ENCODE measurements around the gene SERTM1. TPM values are rescaled to one million over a fixed set of nuclear protein-coding genes. Genes with fewer than 3 reads are reported as not detected.

The SERTM1 gene
- total RNA-seq (1.6 TPM), polyA plus RNA-seq (ENCODE audit: insufficient read depth in 1 of 8, insufficient read length in 8 of 8, low replicate concordance in 1 of 8) (1 to 10 TPM in 2 of 8 donors, under 1 TPM in 6; 0.05 to 1.2 (median 0.52) TPM)
- long read RNA-seq, donor 1 = 0 reads
- long read RNA-seq, donor 2 = 0 reads
- long read RNA-seq, donor 3 = 0 reads
- long read RNA-seq, donor 4 = 0 reads
- long read RNA-seq, donor 5, partial matches to known transcripts = 0 of 1 reads
- long read RNA-seq, donor 5, other reads (novel, unspliced or antisense) = 0 of 1 reads
- long read RNA-seq, donor 6 = 0 reads
- long read RNA-seq, donor 7 = 0 reads
- long read RNA-seq, donor 8 = 0 reads
- long read RNA-seq, donor 9 = 0 reads
- long read RNA-seq, donor 10 = 0 reads
- long read RNA-seq, donor 11 = 0 reads

GRCh38 chr13:36673838-36674326, at the start of gene SERTM1:
TSS of gene SERTM1 (plus strand) at chr13:36674020. CDS start at chr13:36695079, 21,059 bp downstream.
- peak within 1 kb of the TSS; percentile 34 for H3K4me3 ChIP-seq (ENCODE audit: low read length)
- no peaks in the 10 kb centered on the region for H3K9me3 ChIP-seq (replicated peaks; ENCODE audit: control insufficient read depth, low read depth, low read length)
- DNase-seq = peak; percentile 50
- H3K27ac ChIP-seq (ENCODE audit: low read length) = no peak within 1 kb of the TSS
- H3K4me1 ChIP-seq (ENCODE audit: control insufficient read depth, insufficient read depth, low read length) = peaks cover 11% of the 10 kb centered on the region
- no peaks in the 10 kb centered on the region for H3K36me3 ChIP-seq (ENCODE audit: control insufficient read depth, insufficient read depth, low read length)
- WGBS (ENCODE audit: insufficient coverage) = under 1% methylated on average over 56 of the region's 56 CpGs
- peaks cover 38% of the 10 kb centered on the region for H3K27me3 ChIP-seq (ENCODE audit: control insufficient read depth, insufficient read depth, low read length)

- Histone ChIP-seq H3K9me3 (replicated peaks; ENCODE audit: control insufficient read depth, low read depth, low read length) (no peaks in the 10 kb centered on the region), H3K27me3 (ENCODE audit: control insufficient read depth, insufficient read depth, low read length) (no peaks in the 10 kb centered on the region), H3K27ac (ENCODE audit: low read length) (no peak overlapping the region), H3K4me1 (ENCODE audit: control insufficient read depth, insufficient read depth, low read length) (peaks cover 7% of the 10 kb centered on the region), H3K36me3 (ENCODE audit: control insufficient read depth, insufficient read depth, low read length) (no peaks in the 10 kb centered on the region), H3K4me3 (ENCODE audit: low read length) (no peak overlapping the region)
- whole genome bisulfite sequencing (ENCODE audit: insufficient coverage) = no CpG with 5 or more reads among the region's 5 CpGs
- peak; percentile 28 for DNase-seq
Measured at GRCh38 chr13:36628377-36629056, 45.3 kb upstream of the SERTM1 start.

DNA sequence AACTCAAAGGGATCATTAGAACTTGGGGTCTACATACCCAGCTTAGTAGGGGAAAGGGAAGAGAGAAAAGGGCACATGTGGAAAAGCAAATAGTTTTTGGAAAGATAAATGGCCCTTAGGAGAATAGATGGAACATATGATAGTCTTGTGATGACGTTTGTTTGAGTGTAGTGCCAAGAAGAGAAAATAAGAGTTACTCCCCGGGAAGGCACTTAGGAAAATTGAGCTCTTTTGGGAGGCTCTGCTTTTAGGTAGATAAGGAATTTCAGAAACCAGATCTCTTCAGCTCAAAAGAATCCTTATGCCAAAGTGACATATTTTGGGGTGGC, 44.8 kb upstream of the SERTM1 start:
- H3K36me3 ChIP-seq (ENCODE audit: control insufficient read depth, insufficient read depth, low read length) = no peaks in the 10 kb centered on the region
- H3K27ac ChIP-seq (ENCODE audit: low read length) = no peak overlapping the region
- H3K9me3 ChIP-seq (replicated peaks; ENCODE audit: control insufficient read depth, low read depth, low read length) = no peaks in the 10 kb centered on the region
- H3K4me3 ChIP-seq (ENCODE audit: low read length) = no peak overlapping the region
- no peaks in the 10 kb centered on the region for H3K27me3 ChIP-seq (ENCODE audit: control insufficient read depth, insufficient read depth, low read length)
- DNase-seq = peak; percentile 80
- peaks cover 7% of the 10 kb centered on the region for H3K4me1 ChIP-seq (ENCODE audit: control insufficient read depth, insufficient read depth, low read length)
- WGBS (ENCODE audit: insufficient coverage) = 20% methylated on average over 1 of the region's 2 CpGs

GRCh38 chr13:36630181-36630803, 43.5 kb upstream of the SERTM1 start:
- no peaks in the 10 kb centered on the region for H3K36me3 ChIP-seq (ENCODE audit: control insufficient read depth, insufficient read depth, low read length)
- no peaks in the 10 kb centered on the region for H3K9me3 ChIP-seq (replicated peaks; ENCODE audit: control insufficient read depth, low read depth, low read length)
- H3K4me1 ChIP-seq (ENCODE audit: control insufficient read depth, insufficient read depth, low read length) = peaks cover 7% of the 10 kb centered on the region
- H3K27ac ChIP-seq (ENCODE audit: low read length) = peak overlapping the region; percentile 42
- H3K4me3 ChIP-seq (ENCODE audit: low read length) = no peak overlapping the region
- peak; percentile 71 for DNase-seq
- 100% methylated on average over 1 of the region's 2 CpGs for WGBS (ENCODE audit: insufficient coverage)
- H3K27me3 ChIP-seq (ENCODE audit: control insufficient read depth, insufficient read depth, low read length) = no peaks in the 10 kb centered on the region

DNA sequence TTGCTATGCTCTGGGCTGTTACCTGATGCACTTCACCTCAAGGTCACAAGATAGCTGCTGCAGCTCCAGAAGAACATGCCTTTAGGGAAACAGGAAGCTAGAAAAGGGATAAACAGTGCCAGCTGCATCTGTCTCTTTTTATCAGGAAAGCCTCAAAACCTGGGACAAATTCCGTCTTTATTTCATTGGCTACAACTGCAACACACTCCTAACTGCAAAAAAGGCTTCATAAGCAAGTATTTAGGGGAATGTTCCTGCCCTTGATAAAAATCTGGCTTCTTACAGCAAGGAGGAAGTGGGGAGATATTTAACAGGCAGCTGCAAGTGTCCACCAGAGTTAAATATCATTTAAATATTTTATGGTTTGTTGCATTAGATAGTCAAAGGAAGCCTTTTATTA, 34.2 kb upstream of the SERTM1 start:
- Histone ChIP-seq H3K27me3 (ENCODE audit: control insufficient read depth, insufficient read depth, low read length) (no peaks in the 10 kb centered on the region), H3K4me1 (ENCODE audit: control insufficient read depth, insufficient read depth, low read length) (no peaks in the 10 kb centered on the region), H3K36me3 (ENCODE audit: control insufficient read depth, insufficient read depth, low read length) (no peaks in the 10 kb centered on the region), H3K4me3 (ENCODE audit: low read length) (no peak overlapping the region), H3K27ac (ENCODE audit: low read length) (no peak overlapping the region), H3K9me3 (replicated peaks; ENCODE audit: control insufficient read depth, low read depth, low read length) (peaks cover 2% of the 10 kb centered on the region)
- no CpG with 5 or more reads among the region's 1 CpG for WGBS (ENCODE audit: insufficient coverage)
- DNase-seq = no peak

DNA sequence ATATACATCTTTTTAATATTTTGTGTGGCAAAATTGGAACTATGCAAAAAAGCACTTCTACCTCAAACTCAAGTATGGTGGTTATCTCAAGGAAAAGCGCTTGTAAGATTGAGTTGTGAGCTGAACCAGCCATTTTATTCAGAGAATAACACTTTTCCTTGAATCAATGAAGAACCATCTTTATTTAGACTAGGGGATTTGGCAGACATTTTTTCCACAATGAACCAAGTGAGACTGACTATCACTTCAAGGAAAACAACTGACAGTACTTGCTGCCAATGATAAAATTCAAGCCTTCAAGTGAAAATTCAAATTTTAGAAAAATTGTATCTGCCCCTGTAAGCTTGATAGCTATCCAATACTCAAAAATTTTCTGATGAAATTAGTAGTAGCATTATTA, 23.2 kb upstream of the SERTM1 start:
- no CpG with 5 or more reads among the region's 1 CpG for WGBS (ENCODE audit: insufficient coverage)
- Histone ChIP-seq H3K27ac (ENCODE audit: low read length) (no peak overlapping the region), H3K36me3 (ENCODE audit: control insufficient read depth, insufficient read depth, low read length) (no peaks in the 10 kb centered on the region), H3K4me3 (ENCODE audit: low read length) (no peak overlapping the region), H3K4me1 (ENCODE audit: control insufficient read depth, insufficient read depth, low read length) (no peaks in the 10 kb centered on the region), H3K9me3 (replicated peaks; ENCODE audit: control insufficient read depth, low read depth, low read length) (no peaks in the 10 kb centered on the region), H3K27me3 (ENCODE audit: control insufficient read depth, insufficient read depth, low read length) (no peaks in the 10 kb centered on the region)
- no peak for DNase-seq

DNA sequence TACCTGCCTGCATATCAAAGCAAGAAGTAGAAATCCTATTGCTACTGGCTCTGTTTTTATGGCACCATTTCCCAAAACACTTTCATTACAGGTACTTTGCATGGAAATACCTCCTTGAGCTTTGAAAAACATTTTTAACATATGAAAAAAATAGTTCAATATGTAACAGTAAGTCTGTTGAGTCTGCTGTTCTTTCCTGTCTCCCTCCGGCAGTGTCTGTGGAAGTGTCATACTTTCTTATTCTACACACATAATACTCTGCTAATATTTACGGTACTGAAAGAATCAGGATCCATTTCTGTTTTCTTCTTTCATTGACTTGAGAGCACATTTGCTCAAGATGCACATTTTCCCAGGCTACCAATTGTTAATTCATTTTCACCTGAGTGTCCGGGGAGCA, 8.2 kb upstream of the SERTM1 start:
- Histone ChIP-seq H3K4me1 (ENCODE audit: control insufficient read depth, insufficient read depth, low read length) (no peaks in the 10 kb centered on the region), H3K9me3 (replicated peaks; ENCODE audit: control insufficient read depth, low read depth, low read length) (no peaks in the 10 kb centered on the region), H3K4me3 (ENCODE audit: low read length) (no peak overlapping the region), H3K36me3 (ENCODE audit: control insufficient read depth, insufficient read depth, low read length) (no peaks in the 10 kb centered on the region), H3K27ac (ENCODE audit: low read length) (no peak overlapping the region), H3K27me3 (ENCODE audit: control insufficient read depth, insufficient read depth, low read length) (no peaks in the 10 kb centered on the region)
- no peak for DNase-seq
- WGBS (ENCODE audit: insufficient coverage) = 77% methylated on average over 3 of the region's 3 CpGs

DNA sequence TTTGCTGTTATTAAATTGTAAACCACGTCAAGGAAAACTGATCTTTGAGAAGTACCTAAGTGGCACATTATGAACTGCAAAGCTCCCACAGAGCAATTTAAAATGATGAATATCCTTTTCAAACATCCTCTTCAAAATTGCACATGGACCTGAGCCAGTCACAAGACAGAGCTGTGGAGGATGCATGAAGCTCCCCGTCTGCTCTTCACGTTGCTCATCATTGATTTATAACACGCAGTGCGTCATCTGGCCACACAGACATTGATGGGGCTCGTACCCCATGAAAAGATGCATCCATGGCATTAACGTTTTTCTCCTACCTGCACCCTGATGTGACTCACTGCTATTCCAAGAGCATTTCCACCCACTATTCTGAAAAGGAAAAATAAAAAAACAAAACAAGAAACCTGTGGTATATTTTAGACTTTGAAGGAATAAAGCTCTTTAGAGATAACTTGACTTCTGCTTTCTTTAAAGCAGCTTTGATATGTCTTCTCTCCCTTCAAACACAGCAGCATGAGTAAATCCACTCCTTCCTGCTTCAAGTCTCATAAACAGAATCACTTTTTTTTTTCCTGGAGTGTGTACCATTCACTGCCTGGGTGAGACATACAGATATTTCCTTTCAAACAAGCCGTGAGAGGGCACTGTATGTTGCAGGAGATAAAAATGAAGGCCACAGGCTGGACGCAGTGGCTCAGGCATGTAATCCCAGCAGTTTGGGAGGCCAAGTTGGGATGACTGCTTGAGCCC, 7.2 kb upstream of the SERTM1 start:
- H3K9me3 ChIP-seq (replicated peaks; ENCODE audit: control insufficient read depth, low read depth, low read length) = no peaks in the 10 kb centered on the region
- DNase-seq = no peak
- no peaks in the 10 kb centered on the region for H3K4me1 ChIP-seq (ENCODE audit: control insufficient read depth, insufficient read depth, low read length)
- H3K27ac ChIP-seq (ENCODE audit: low read length) = no peak overlapping the region
- no peak overlapping the region for H3K4me3 ChIP-seq (ENCODE audit: low read length)
- 65% methylated on average over 6 of the region's 9 CpGs for WGBS (ENCODE audit: insufficient coverage)
- H3K36me3 ChIP-seq (ENCODE audit: control insufficient read depth, insufficient read depth, low read length) = no peaks in the 10 kb centered on the region
- H3K27me3 ChIP-seq (ENCODE audit: control insufficient read depth, insufficient read depth, low read length) = no peaks in the 10 kb centered on the region

GRCh38 chr13:36668316-36668715, 5.5 kb upstream of the SERTM1 start:
- Histone ChIP-seq H3K36me3 (ENCODE audit: control insufficient read depth, insufficient read depth, low read length) (no peaks in the 10 kb centered on the region), H3K4me1 (ENCODE audit: control insufficient read depth, insufficient read depth, low read length) (no peaks in the 10 kb centered on the region), H3K4me3 (ENCODE audit: low read length) (no peak overlapping the region), H3K9me3 (replicated peaks; ENCODE audit: control insufficient read depth, low read depth, low read length) (no peaks in the 10 kb centered on the region), H3K27ac (ENCODE audit: low read length) (no peak overlapping the region), H3K27me3 (ENCODE audit: control insufficient read depth, insufficient read depth, low read length) (peaks cover 12% of the 10 kb centered on the region)
- no peak for DNase-seq
- no CpG with 5 or more reads among the region's 2 CpGs for WGBS (ENCODE audit: insufficient coverage)

- WGBS (ENCODE audit: insufficient coverage) = 43% methylated on average over 8 of the region's 11 CpGs
- peaks cover 38% of the 10 kb centered on the region for H3K27me3 ChIP-seq (ENCODE audit: control insufficient read depth, insufficient read depth, low read length)
- DNase-seq = no peak
- no peaks in the 10 kb centered on the region for H3K9me3 ChIP-seq (replicated peaks; ENCODE audit: control insufficient read depth, low read depth, low read length)
- H3K4me3 ChIP-seq (ENCODE audit: low read length) = peak overlapping the region; percentile 23
- peaks cover 11% of the 10 kb centered on the region for H3K4me1 ChIP-seq (ENCODE audit: control insufficient read depth, insufficient read depth, low read length)
- no peaks in the 10 kb centered on the region for H3K36me3 ChIP-seq (ENCODE audit: control insufficient read depth, insufficient read depth, low read length)
- H3K27ac ChIP-seq (ENCODE audit: low read length) = no peak overlapping the region
Measured at GRCh38 chr13:36673352-36673751, 468 bp upstream of the SERTM1 start.
